ENCODE results near the gene SCAP.
"Not testable (repeated sequence)": the region's sequence is repeated elsewhere in the genome, so short reads cannot be mapped to it uniquely, and the experiment has no call there.

SCAP gene

DNA sequence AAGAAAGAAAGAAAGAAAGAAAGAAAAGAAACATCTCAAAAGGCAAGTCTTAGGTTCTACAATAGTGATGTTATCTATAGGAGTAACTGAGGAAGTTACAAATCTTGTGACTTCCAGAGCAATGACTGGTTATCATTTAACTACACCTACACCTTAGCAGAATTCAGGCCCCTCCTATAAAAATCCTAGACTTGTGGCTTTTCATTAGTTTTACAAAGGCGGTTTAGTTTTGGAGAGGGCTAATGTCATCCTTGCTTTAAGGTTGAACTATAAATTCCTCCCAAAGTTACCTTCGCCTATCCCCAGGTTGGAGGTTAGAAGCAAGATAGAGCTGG lies 4.1 kb upstream of the SCAP start:
- DNase-seq = no peak

DNA sequence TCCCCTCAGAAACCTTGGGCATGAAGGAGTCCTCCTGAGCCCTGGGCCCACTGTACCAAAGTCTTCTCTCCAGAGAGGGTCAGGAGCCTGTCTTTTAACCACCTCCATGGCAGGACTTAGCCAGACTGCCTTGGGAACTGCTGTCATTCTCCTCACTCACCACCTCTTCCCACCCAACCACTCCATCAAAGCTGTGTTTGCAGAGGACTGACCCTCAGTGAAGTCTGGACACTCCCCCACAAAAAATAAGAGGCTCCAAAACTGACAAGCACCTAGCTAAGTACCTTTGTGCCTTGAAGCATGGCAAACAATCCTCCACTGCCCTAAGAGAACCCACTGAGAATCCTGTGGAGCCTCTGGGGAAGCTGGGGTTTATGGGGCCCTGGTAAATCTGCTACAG lies 2.3 kb upstream of the SCAP start:
- no peak for DNase-seq

DNA sequence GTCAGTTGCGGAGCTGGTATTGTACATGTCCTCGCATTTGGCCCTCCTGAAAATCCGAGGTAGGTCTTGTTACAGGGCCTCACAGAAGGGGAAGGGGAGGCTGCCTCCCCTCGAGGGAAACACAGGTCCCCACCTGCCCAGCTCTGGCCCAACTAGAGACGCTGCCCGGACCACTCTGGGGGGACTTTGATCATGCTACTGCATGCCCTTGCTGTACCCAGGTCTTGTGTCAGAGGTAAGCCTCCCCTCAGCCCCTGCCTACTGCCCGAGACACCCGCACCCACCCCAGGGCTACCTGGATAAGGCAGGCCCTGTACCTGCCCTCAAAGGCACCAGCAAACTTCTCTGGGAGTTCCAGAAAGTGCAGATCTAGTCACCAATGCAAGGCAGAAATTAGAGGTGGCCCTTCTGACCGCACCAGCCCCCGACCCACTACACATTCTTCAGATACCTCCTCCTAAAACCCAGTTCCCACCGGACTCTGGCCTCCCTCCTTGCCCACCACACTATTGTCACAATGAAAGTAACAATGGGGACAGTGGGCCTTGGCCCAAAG lies 981 bp upstream of the SCAP start:
- no peak for DNase-seq

DNA sequence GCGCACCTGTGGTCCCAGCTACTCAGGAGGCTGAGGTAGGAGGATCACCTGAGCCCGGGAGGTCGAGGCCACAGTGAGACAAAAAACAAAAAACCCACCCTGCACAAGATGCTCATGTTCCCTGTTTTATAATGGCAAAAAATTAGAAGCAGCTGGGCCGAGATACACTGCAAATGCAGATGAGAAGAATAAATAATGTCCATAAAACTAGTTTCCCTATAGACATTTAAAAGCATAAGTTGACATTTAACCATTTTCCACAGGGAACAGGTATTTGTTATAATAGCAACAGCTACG lies 537 bp upstream of the SCAP start:
- DNase-seq = no peak

DNA sequence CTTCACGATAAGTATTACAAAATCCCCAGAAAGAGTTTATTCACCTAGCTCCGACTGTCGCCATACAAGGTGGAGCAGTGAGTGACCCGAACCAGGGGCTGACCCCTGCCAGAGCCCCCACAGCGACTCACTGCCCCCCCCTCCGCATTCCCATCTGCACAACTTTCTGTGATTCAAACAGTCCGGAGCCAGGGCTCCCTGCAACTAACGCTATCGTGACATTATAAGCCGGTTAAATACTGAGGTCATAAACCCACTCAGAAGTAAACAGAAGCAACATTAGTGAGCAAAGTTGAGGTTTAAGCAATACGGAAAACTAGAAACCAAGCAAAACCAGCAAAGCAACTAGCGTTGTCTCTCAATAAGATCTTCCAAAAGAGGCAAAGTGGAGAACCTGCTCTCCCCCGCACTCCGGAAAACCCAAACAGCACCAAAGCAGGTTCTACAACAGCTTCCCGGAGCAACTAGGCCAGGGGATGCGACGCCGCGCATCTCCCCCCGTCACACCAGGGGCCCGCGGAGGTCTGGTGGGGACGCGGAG lies 642 bp downstream of the SCAP start:
- no peak for DNase-seq

DNA sequence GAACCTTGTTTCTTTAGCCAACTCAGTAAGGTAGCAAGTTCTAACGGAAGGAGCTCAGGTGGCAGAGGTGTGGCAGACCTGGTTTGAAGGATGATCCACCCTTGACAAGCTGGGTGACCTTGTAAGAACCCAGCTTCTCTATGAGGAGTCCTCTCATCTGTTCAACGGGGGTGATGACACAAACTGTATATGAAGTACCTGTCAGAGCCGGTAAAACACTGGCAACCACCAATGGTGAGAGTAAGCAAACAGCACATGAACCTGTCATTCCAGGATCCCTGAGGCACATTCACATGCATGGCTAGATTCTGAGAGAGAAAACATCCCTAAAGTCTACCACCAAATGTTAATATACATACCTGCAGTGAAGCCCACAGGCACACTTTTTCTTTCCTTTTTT lies 2.4 kb downstream of the SCAP start:
- DNase-seq = no peak

DNA sequence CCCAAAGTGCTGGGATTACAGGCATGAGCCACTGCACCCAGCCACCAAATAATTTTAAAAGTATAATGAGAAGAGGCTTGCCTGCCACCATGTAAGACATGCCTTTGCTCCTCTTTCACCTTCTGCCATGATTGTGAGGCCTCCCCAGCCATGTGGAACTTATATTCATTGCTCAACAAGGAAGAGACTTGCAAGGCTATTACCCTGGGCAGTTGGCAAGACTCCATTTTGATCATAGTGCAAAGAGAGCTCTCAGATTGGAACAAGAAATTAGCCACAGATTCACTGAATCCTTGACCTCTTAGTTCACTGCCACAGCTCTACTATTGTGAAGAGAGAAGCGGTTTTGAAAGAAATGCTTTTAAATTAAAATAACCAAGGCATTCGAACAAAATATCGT lies 6.1 kb downstream of the SCAP start:
- DNase-seq = no peak

DNA sequence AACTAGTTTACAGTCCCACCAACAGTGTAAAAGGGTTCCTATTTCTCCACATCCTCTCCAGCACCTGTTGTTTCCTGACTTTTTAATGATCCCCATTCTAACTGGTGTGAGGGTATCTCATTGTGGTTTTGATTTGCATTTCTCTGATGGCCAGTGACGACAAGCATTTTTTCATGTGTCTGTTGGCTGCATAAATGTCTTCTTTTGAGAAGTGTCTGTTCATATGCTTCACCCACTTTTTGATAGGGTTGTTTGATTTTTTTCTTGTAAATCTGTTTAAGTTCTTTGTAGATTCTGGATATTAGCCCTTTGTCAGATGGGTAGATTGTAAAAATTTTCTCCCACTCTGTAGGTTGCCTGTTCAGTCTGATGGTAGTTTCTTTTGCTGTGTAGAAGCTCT lies 7.4 kb downstream of the SCAP start:
- not testable (repeated sequence) for DNase-seq

DNA sequence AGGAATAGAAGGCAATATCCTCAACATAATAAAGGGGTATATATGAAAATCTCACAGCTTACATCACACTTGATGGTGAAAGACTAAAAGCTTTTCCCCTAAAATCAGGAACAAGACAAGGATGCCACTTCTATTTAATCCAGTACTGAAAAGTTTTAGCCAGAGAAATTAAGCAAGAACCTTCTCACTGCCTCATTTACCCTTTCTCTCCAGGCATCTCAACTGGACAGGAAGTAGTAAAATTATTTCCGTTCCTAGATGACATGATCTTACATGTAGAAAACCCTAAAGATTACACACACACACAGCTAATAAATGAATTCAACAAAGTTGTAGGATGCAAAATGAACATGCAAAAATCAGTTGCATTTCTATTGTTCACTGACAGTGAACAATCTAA lies 11.2 kb downstream of the SCAP start:
- DNase-seq = no peak

DNA sequence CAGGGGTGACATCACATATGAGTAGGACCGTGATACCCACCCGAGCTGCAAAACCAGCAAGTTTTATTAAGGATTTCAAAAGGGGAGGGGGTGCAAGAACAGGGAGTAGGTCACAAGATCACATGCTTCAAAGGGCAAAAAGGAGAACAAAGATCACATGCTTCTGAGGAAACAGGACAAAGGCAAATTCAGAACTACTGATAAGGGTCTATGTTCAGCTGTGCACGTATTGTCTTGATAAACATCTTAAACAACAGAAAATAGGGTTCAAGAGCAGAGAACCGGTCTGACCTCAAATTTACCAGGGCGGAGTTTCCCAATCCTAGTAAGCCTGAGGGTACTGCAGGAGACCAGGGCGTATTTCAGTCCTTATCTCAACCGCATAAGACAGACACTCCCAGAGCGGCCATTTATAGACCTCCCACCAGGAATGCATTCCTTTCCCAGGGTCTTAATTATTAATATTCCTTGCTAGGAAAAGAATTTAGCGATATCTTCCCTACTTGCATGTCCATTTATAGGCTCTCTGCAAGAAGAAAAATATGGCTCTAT lies 16.1 kb downstream of the SCAP start:
- DNase-seq = not testable (repeated sequence)

DNA sequence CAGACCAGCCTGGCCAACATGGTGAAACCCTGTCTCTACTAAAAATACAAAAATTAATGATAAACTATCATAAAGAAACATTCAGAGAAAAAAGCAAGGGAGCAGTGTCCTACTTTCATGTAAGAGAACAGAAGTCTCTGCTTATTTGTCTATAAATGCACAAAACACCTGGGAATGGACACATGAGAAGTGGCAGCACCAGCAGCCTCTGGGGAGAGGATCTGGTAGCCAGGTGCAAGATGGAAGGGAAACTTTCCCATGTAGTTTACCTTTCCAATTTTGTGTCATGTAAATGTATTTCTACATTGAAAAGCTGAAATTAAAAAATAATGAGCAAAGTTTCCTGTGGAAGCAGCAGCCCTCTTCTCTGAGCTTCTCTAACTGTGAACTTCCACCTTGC lies 18.8 kb downstream of the SCAP start:
- no peak for DNase-seq

DNA sequence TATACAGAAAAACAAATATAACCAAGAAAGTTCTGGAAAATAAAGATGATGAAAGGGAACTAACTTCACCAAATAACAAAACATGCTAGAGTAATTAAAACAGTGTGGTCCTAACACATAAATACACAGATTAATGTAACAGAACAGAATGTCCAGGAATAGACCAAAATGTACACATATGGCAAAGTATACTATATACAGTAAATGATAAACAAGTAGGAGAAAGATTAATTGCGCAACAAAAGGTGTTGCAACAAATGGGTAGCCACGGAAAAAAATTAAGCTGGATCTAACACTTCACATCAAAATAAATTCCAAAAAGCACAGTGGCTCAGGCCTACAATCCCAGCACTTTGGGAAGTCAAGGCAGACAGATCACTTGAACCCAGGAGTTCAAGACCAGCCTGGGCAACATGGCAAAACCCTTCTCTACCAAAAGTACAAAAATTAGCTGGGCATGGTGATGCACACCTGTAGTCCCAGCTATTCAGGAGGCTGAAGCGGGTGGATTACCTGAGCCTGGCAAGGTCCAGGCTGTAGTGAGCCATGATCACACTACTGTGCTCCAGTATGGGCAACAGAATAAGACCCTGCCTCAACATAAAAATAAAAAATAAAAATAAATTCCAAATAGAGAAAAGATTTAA lies 19.8 kb downstream of the SCAP start:
- DNase-seq = no peak

DNA sequence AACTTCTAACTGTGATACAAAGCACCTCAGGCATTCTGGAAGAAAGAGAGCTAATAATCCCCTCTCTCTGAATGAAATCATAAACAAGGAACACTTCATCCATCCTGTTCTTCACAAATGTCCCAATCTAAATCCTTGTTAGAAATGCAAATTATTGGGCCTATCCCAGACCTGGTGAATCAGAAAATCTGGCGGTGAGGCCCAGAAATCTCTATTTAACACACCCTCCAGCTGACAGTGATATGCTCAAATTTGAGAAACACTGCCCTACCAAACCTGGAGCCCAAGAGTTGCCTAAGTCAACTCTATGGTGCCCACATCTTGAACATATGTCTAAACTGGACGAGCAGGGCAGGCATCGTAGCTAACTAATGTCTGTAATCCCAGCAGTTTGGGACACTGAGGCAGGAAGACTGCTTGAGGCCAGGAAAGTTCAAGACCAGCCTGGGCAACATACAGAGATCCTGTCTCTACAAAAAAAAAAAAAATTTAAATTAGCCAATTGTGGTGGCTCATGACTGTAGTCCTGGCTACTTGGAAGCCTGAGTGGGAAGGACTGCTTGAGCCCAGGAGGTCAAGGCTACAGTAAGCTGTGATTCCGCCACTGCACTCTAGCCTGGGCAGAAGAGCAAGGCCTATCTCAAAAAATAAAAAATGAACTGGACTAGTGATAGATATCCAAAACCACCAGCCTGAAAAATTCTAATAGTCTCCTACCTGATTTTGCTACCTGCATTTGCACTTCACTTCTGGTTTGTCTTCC lies 23.1 kb downstream of the SCAP start:
- no peak for DNase-seq

DNA sequence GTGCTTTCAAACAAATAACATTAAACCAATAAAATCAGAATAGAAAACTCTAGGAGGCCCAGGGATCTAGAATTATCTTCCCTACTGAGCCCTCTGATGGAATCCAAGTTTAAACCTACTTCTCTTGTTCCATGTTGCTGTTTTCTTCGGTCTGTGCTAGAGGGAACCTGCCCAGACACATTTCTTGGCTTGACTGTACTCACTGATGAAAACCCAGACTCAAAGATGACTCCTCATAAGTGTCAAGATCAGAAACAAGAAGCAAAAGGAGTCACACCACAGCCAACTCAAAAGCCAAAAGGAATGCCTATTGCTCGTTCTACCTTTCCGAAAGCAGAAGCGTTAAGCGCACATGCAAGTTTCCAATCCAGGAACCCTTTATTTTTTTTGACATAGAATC lies 31.6 kb downstream of the SCAP start:
- no peak for DNase-seq

DNA sequence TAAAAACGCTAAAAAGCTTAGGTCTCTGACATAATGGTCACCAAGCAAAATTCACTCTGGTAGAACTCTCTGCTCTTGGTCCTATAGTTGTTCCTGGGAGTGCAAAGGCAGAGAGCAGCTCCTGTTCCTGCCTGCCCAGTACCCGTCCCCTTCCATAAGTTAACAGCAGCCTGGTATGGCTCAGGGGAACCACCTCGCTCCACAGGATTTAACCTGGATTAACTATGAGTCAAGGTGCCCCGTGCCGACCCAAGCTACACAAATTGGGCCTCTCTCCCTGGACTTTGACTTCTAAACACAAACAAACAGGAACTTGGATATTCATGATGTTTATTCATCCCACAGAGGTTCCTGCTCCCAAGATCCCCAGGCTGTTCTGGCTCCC lies 32.1 kb downstream of the SCAP start:
- DNase-seq = no peak

DNA sequence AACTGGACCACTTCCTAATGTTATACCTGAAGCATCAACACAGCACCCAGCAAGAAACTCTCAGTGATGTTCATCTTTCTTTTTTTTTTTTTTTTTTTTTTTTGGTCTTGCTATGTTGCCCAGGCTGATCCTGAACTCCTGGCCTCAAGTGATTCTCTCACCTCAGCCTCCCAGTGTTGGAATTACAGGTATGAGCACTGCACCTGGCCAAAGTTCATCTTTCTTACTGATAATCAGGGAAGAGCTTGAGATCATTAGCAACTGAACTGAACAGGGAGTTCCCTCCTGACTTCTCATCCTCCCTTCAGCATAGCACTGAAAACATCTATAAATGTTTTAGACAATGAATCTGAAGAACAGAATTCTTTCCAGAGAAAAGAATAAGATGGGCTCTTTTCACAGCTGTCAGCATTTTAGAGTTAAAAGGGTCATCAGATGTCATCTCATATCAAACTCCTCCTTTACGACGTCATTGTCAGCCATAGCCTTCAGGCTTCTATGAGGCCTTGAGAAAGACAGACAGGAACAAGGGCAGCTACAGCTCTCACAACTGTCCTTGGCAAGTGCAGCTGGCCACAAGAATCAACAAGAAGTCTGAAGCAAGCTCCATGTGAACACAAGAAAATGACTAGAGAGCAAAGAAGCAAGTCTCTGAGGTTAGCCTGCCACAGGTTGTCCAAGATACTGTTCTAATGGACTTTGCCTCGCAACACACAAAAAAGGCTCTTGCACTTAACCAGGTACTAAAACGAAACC lies 33.8 kb downstream of the SCAP start:
- DNase-seq = no peak

DNA sequence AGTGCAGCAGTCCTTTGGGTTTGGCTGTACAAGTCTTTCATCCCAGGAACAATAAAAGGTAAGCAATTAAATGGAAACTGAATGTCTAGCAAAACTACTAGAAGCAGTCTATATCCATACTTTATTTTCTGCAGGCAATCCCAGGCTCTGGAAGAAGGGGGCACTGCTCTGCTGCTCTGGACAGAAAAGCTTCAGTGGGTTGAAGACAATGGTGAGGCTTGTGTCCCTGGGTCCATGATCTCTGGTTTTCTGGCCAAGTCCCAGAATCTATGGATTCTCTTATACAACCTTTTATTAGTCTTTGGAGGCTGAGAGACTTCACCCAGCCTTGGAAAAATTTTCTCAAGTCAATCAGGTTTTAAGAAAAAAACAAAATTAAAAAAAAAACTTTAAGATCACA lies 35.6 kb downstream of the SCAP start:
- no peak for DNase-seq

DNA sequence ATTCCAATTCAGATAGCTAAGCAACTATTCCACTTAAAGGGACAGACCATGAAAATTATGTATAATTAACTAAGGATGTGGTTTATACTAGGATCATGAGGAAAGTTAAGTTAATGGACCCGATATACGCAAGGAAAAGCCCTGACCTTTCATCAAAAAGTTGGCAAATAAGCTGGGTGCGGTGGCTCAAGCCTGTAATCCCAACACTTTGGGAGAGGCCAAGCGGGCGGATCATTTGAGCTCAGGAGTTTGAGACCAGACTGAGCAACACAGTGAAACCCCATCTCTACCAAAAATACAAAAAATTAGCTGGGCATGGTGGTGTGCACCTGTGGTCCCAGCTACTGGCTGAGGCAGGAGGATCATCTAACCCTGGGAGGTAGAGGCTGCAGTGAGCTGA lies 39.6 kb downstream of the SCAP start:
- no peak for DNase-seq

DNA sequence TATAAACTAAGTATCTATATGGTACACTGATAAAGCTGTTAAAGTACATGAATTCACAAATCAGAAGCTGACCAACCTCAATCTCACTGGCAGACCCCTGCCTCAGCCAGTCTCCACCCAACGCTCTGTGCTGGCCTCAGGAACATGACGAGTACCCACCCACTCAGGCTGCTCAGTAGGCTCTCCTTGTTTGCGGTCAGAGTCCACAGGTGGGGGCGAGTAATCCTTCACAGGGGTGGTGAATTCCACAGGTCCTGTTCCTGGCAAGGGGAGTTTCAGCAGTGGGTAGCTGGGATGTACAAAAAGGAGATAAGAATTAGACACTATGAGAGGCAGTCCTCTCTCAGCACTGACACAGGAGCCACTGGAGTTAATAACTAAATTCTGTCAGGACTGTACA lies 40.9 kb downstream of the SCAP start:
- no peak for DNase-seq

DNA sequence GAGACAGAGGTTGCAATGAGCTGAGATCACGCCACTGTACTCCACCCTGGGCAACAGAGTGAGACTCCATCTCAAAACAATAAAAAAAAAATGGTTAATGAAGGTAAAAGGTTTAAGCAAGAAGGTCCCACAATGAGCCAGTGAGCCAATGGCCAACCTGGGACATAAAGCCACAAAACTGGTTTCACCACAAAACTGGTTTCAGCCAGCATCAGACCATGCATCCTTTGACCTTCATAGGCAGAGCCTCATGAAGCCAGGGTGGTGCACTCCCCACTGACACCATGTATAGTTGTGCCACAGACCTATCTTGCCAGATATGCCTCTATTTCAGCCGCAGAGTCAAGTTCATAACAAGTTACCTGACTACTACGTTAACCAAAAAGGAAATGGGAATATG lies 41.9 kb downstream of the SCAP start:
- no peak for DNase-seq

DNA sequence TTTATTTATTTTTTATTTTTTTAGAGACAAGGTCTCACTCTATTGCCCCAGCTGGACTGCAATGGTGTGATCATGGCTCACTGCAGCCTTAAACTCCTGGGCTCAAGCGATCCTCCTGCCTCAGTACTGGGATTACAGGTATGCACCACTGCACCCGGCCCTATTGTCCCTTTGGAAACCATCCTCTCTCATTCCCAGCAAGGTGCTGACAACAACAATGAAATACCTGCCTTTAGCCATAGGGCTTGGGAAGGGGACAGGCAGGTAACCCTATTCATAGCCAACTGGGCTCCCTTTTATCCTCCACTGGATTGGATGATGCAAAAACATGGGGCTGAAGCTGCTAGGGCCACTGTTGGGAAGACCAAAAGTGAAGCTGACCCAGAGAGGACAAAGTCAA lies 43.1 kb downstream of the SCAP start:
- DNase-seq = no peak

DNA sequence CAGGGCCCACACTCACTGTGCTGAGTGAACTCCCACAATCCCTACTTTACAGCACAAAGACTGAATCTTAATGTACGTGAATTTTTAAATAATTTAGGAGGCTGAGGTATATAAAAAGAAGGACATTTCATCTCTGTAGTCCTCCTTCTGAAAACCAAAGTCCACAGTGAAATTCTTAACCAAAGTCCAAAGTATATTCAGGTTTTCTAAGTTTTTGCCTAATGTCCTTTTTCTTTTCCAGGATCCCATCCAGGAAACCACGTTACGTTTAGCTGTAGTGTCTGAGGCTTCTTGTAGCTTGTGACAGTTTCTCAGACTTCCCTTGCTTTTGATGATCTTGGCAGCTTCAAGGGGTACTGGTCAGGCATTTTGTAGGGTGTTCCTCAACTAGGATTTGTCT lies 44.5 kb downstream of the SCAP start:
- no peak for DNase-seq

DNA sequence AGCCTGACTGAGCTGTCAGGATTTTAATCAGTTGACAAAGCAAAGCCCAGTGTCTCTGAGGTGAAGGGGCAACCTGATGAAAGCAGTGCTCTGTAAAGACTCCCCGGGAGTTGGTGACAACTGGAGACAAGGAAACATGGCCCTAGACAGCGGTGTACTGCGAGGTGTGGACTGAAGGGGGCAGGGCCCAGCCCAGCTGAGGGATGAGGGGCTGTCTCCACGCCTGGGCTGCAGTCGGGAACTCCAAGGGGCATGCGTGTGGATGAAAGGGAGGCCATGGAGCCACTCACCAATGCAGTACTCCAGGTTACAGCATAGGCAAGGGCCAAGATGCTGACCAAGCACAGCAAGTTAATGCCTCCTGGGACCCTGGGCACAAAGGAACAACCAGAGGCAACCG lies 45.1 kb downstream of the SCAP start:
- DNase-seq = no peak

Measured in 8988T (cell line).